ENCODE data around the gene HSPD1.

DNA sequence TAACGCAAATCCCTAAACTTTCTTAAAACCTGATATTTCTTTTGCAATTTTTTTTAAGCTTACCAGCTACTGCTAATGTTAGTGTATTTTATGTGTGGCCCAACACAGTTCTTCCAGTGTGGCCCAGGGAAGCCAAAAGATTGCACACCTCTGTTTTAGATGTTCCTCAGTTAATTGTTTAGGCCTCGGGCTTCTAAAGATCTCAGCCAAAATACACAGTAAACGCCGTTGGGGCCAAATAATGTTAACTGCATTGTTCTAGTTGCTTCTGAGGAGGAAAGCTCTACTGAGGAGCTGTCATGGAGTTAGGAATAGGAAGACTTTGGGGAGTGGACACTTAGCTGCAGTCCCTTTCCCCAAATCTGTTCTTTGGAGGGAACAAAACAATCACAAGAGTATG lies 2.6 kb upstream of the HSPD1 start:
- TF ChIP-seq, protein P1, sequence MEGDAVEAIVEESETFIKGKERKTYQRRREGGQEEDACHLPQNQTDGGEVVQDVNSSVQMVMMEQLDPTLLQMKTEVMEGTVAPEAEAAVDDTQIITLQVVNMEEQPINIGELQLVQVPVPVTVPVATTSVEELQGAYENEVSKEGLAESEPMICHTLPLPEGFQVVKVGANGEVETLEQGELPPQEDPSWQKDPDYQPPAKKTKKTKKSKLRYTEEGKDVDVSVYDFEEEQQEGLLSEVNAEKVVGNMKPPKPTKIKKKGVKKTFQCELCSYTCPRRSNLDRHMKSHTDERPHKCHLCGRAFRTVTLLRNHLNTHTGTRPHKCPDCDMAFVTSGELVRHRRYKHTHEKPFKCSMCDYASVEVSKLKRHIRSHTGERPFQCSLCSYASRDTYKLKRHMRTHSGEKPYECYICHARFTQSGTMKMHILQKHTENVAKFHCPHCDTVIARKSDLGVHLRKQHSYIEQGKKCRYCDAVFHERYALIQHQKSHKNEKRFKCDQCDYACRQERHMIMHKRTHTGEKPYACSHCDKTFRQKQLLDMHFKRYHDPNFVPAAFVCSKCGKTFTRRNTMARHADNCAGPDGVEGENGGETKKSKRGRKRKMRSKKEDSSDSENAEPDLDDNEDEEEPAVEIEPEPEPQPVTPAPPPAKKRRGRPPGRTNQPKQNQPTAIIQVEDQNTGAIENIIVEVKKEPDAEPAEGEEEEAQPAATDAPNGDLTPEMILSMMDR (IDR thresholded peaks at IDR 0.05) = no peak
- TF ChIP-seq EZH2phosphoT487 (IDR thresholded peaks at IDR 0.05) (no peak), EZH2 (IDR thresholded peaks at IDR 0.05) (no peak)

Measured in neural progenitor cell (in vitro differentiated cells).